PC-3 (cell line): ENCODE measurements around the gene PHLDB1. TPM values are rescaled to one million over a fixed set of nuclear protein-coding genes. Genes with fewer than 3 reads are reported as not detected.
"Not testable (repeated sequence)": the region's sequence is repeated elsewhere in the genome, so short reads cannot be mapped to it uniquely, and the experiment has no call there.

ENCODE experiments used
- ATAC-seq: fragments of 200-7000 bp; cut with Tn5 transposase; 2 replicates; pipeline ENCODE4 v1.9.1; 2020; ENCODE audit warnings: mild to moderate bottlenecking, moderate library complexity
- BruUV-seq: library from RNA; stranded (reverse); fragments of 400-500 nt; replicated peaks from 2 replicates; lab custom pipeline; 2021; lab: Mats Ljungman, UMichigan
- CTCF ChIA-PET: fragments of 300-600 bp; sonication (Branson Sonifier 250); formaldehyde crosslinking; loops from one replicate; lab custom pipeline; 2022; ENCODE audit warnings: antibody characterized with exemption; lab: Charles Lee
- POLR2A ChIA-PET: fragments of 300-600 bp; sonication (Branson Sonifier 250); formaldehyde crosslinking; loops from one replicate; lab custom pipeline; 2022; ENCODE audit warnings: antibody characterized with exemption; ENCODE audit not compliant: unreplicated experiment; lab: Charles Lee
- DNase-seq: peaks from one replicate; pipeline ENCODE4 v3.0.0-alpha.2; 2015
- H2AFZ ChIP-seq: fragments of 300-600 bp; sonication (generic); 2 replicates; pipeline ENCODE4 v1.6.0; 2016; ENCODE audit warnings: antibody characterized with exemption, low read length
- H3F3A ChIP-seq: fragments of 300-600 bp; sonication (generic); one replicate; pipeline ENCODE4 v1.6.0; 2017; ENCODE audit warnings: antibody characterized with exemption, low read length, control low read depth, mild to moderate bottlenecking; ENCODE audit not compliant: unreplicated experiment
- H3K27ac ChIP-seq: fragments of 300-600 bp; sonication (generic); 2 replicates; pipeline ENCODE4 v1.5.1; 2016; ENCODE audit warnings: mild to moderate bottlenecking, low read length
- H3K27me3 ChIP-seq: fragments of 300-600 bp; sonication (generic); 2 replicates; pipeline ENCODE4 v1.6.1; 2016; ENCODE audit warnings: low read length, mixed read lengths
- H3K36me3 ChIP-seq: fragments of 300-600 bp; sonication (generic); 2 replicates; pipeline ENCODE4 v1.6.1; 2016; ENCODE audit warnings: low read depth, mixed run types, low read length, mixed read lengths
- H3K4me1 ChIP-seq: fragments of 300-600 bp; sonication (generic); 2 replicates; pipeline ENCODE4 v1.5.1; 2016; ENCODE audit warnings: low read length; ENCODE audit not compliant: insufficient read depth
- H3K4me2 ChIP-seq: fragments of 300-600 bp; sonication (generic); 2 replicates; pipeline ENCODE4 v1.6.0; 2016; ENCODE audit warnings: low read length
- H3K4me3 ChIP-seq: fragments of 300-600 bp; sonication (generic); 2 replicates; pipeline ENCODE4 v1.5.1; 2016; ENCODE audit warnings: mild to moderate bottlenecking, low read length, mixed read lengths
- H3K79me2 ChIP-seq: fragments of 300-600 bp; sonication (generic); 2 replicates; pipeline ENCODE4 v1.6.1; 2017; ENCODE audit warnings: low read length, mixed read lengths
- H3K9ac ChIP-seq: fragments of 300-600 bp; sonication (generic); 2 replicates; pipeline ENCODE4 v1.6.0; 2016; ENCODE audit warnings: mild to moderate bottlenecking, low read length
- H3K9me2 ChIP-seq: fragments of 300-600 bp; sonication (generic); replicated peaks from 2 replicates; pipeline ENCODE4 v1.6.1; 2016; ENCODE audit warnings: mixed run types, low read length, mixed read lengths
- H3K9me3 ChIP-seq: fragments of 300-600 bp; sonication (generic); 2 replicates; pipeline ENCODE4 v1.6.1; 2016; ENCODE audit warnings: low read length, mixed read lengths
- H4K20me1 ChIP-seq: fragments of 300-600 bp; sonication (generic); 2 replicates; pipeline ENCODE4 v1.6.1; 2016; ENCODE audit warnings: low read length, mixed read lengths
- EZH2phosphoT487 ChIP-seq: fragments of 300-600 bp; sonication (generic); IDR thresholded peaks from 2 replicates; pipeline ENCODE4 v1.6.1; 2018; ENCODE audit warnings: mild to moderate bottlenecking, antibody characterized with exemption, low read length, borderline replicate concordance
- intact Hi-C: fragments of 100-400 bp; cut with micrococcal nuclease; formaldehyde crosslinking; loops from 2 replicates; pipeline ENCODE4 v1.9.0; 2023
- total RNA-seq: library from RNA; depleted of rRNA; stranded (reverse); fragments of >200 nt; gene quantifications from 2 replicates; pipeline ENCODE4 v1.2.3, GENCODE V29; 2014
- TF ChIP-seq, protein P1 (sequence below): fragments of 300-600 bp; sonication (generic); conservative IDR thresholded peaks from 2 replicates; pipeline ENCODE4 v1.5.1; 2017; ENCODE audit warnings: antibody characterized with exemption, low read depth, mild to moderate bottlenecking, low read length

The PHLDB1 gene
- total RNA-seq, 1 experiment from 2014 or later, result 36.1 TPM

DNA sequence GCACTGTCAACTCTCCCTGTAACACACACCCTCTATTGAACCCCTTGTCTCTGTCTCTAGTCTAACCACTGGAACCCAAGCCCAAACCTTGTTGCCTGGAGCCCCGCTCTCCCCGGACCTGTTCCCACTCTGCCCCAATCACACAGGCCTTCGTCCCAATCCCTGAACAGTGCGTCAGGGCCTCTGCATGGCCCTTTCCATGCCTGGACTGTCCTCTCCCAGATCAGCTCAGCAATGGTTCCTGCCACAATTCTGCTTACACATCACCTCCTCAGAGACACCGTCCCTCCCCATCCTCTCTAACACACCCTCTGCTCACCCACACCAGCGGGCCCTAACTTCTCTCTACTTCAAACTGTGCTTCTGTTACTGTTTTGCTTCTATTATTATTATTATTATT, 70.6 kb downstream of the PHLDB1 start:
- ATAC-seq (no peak), DNase-seq (no peak)
- Histone ChIP-seq H3K9me2 (no peaks in the 10 kb centered on the region), H4K20me1 (no peaks in the 10 kb centered on the region), H3K4me2 (no peak overlapping the region), H3F3A (no peaks in the 10 kb centered on the region), H3K9me3 (no peaks in the 10 kb centered on the region), H3K27ac (no peak overlapping the region), H3K27me3 (no peaks in the 10 kb centered on the region), H3K36me3 (no peaks in the 10 kb centered on the region), H3K4me3 (no peak overlapping the region), H2AFZ (no peak overlapping the region), H3K9ac (no peak overlapping the region), H3K79me2 (no peaks in the 10 kb centered on the region), H3K4me1 (no peaks in the 10 kb centered on the region)
- ChIA-PET CTCF (no interaction called here), POLR2A (no interaction called here)
- no TSS peak for BruUV-seq
- intact Hi-C loops, result no loop called here
- TF ChIP-seq, protein P1, sequence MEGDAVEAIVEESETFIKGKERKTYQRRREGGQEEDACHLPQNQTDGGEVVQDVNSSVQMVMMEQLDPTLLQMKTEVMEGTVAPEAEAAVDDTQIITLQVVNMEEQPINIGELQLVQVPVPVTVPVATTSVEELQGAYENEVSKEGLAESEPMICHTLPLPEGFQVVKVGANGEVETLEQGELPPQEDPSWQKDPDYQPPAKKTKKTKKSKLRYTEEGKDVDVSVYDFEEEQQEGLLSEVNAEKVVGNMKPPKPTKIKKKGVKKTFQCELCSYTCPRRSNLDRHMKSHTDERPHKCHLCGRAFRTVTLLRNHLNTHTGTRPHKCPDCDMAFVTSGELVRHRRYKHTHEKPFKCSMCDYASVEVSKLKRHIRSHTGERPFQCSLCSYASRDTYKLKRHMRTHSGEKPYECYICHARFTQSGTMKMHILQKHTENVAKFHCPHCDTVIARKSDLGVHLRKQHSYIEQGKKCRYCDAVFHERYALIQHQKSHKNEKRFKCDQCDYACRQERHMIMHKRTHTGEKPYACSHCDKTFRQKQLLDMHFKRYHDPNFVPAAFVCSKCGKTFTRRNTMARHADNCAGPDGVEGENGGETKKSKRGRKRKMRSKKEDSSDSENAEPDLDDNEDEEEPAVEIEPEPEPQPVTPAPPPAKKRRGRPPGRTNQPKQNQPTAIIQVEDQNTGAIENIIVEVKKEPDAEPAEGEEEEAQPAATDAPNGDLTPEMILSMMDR, result no peak

DNA sequence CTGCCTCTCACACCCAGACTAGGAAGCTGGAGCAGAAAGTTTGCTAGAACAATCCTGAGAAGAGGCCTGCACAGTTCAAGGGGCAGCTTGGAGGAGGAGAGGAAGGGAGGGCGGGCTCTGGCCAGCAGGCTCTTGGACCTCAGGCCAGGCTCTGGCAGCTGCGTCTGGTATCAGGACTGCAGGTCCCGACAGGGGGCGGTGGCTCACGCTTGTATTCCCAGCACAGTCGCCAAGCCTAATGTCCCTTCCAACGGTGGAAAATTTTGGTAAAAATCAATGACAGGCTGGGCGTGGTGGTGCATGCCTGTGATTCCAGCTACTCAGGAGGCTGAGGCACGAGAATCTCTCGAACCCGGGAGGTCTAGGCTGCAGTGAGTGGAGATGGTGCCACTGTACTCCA, 71.5 kb downstream of the PHLDB1 start:
- H4K20me1 ChIP-seq, H3K79me2 ChIP-seq, H3K4me1 ChIP-seq, H3K4me2 ChIP-seq, H3K27me3 ChIP-seq, H3K27ac ChIP-seq, H2AFZ ChIP-seq, POLR2A ChIA-PET, H3K9me2 ChIP-seq, ATAC-seq, intact Hi-C loops, H3K36me3 ChIP-seq, DNase-seq, CTCF ChIA-PET, BruUV-seq, H3F3A ChIP-seq, H3K4me3 ChIP-seq, H3K9me3 ChIP-seq, H3K9ac ChIP-seq: not testable (repeated sequence)

DNA sequence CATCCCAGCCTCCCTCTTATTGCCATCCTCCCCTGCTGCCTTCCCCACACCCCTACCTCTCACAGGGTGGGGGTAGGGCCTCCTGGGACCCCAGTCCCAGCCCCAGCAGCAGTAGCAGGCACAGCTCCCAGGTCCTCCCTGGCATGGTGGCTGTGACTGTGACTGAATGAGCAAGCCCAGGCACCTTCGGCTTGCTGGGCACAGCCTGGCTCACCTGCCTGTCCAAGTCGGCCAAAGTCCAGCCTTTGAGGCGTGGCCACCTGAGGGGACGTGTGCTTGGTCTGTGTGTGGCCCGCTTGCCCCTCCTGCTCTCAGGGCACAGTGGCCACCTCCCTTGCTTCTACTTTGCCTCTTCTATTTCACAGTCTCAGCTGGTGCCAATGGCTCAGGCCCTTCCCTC, 72.1 kb downstream of the PHLDB1 start, which contains the start of gene TREH:
Gene TREH, minus strand, starts transcription at position 168 of the 400 bp plus-strand sequence. Its CDS starts 23 bp downstream, at position 145.
- no peaks in the 10 kb centered on the region for H3K9me2 ChIP-seq
- H3K36me3 ChIP-seq, result no peaks in the 10 kb centered on the region
- H3K79me2 ChIP-seq, result no peaks in the 10 kb centered on the region
- ATAC-seq (no peak; the same call in none of the 2 replicates), DNase-seq (no peak)
- ChIA-PET POLR2A (interaction anchor here (0.5 kb wide), 1 partner anchor 422 kb away, joined by 3 read pairs; the partner anchor contains the start of gene DPAGT1), CTCF (no interaction called here)
- H3K9me3 ChIP-seq, result no peaks in the 10 kb centered on the region
- H3K9ac ChIP-seq, result no peak within 1 kb of the TSS
- no peaks in the 10 kb centered on the region for H3K4me1 ChIP-seq
- no TSS peak for BruUV-seq
- H2AFZ ChIP-seq, result no peak within 1 kb of the TSS
- H3K4me2 ChIP-seq, result no peak within 1 kb of the TSS
- H4K20me1 ChIP-seq, result no peaks in the 10 kb centered on the region
- peaks cover 3% of the 10 kb centered on the region; the same call in 1 of the 2 replicates for H3K27me3 ChIP-seq
- no peak within 1 kb of the TSS for H3K27ac ChIP-seq
- H3F3A ChIP-seq, result no peaks in the 10 kb centered on the region
- no peak within 1 kb of the TSS for H3K4me3 ChIP-seq
- TF ChIP-seq EZH2phosphoT487, result no peak
- TF ChIP-seq, protein P1, result no peak
- intact Hi-C loops, result no loop called here
